GM18498 (cell line): ENCODE measurements around the gene CCNDBP1.
A peak's percentile ranks its signal among the peaks of the same experiment; 100 is the strongest.
"Not testable (repeated sequence)": the region's sequence is repeated elsewhere in the genome, so short reads cannot be mapped to it uniquely, and the experiment has no call there.

Source experiments
- ATAC-seq: cut with Tn5 transposase; IDR thresholded peaks from one replicate; pipeline ENCODE4 v1.9.1; 2021; ENCODE audit warnings: mild to moderate bottlenecking, moderate library complexity; ENCODE audit not compliant: unreplicated experiment

CCNDBP1 gene

GRCh38 chr15:43185157-43186002 lies at the start of gene CCNDBP1:
Gene CCNDBP1, plus strand, starts transcription at chr15:43185403. Its CDS starts 96 bp downstream, at chr15:43185499.
- peak; percentile 94 for ATAC-seq

GRCh38 chr15:43143203-43143941 lies 41.8 kb upstream of the CCNDBP1 start:
- ATAC-seq: no peak

GRCh38 chr15:43144512-43144911 lies 40.7 kb upstream of the CCNDBP1 start:
- ATAC-seq: no peak

GRCh38 chr15:43146184-43146583 lies 39.0 kb upstream of the CCNDBP1 start:
- no peak for ATAC-seq

- no peak for ATAC-seq
Measured at GRCh38 chr15:43150191-43150929, 34.8 kb upstream of the CCNDBP1 start.

- ATAC-seq: no peak
Measured at GRCh38 chr15:43151688-43152087, 33.5 kb upstream of the CCNDBP1 start.

- no peak for ATAC-seq
Measured at GRCh38 chr15:43153269-43153668, 31.9 kb upstream of the CCNDBP1 start.

- no peak for ATAC-seq
Measured at GRCh38 chr15:43165801-43166325, 19.3 kb upstream of the CCNDBP1 start.

- not testable (repeated sequence) for ATAC-seq
Measured at GRCh38 chr15:43167261-43167660, 17.9 kb upstream of the CCNDBP1 start.

GRCh38 chr15:43168192-43169107 lies 16.8 kb upstream of the CCNDBP1 start:
- no peak for ATAC-seq

GRCh38 chr15:43169888-43170287 lies 15.3 kb upstream of the CCNDBP1 start:
- no peak for ATAC-seq

- ATAC-seq: not testable (repeated sequence)
Measured at GRCh38 chr15:43175656-43176309, 9.4 kb upstream of the CCNDBP1 start.

- not testable (repeated sequence) for ATAC-seq
Measured at GRCh38 chr15:43177147-43177546, 8.1 kb upstream of the CCNDBP1 start.

- no peak for ATAC-seq
Measured at GRCh38 chr15:43183270-43183669, 1.9 kb upstream of the CCNDBP1 start.

- no peak for ATAC-seq
Measured at GRCh38 chr15:43184407-43185124, 637 bp upstream of the CCNDBP1 start.

GRCh38 chr15:43186003-43186353 lies 775 bp downstream of the CCNDBP1 start:
- ATAC-seq: peak; percentile 18

- no peak for ATAC-seq
Measured at GRCh38 chr15:43187544-43188155, 2.4 kb downstream of the CCNDBP1 start.

- no peak for ATAC-seq
Measured at GRCh38 chr15:43189296-43189695, 4.1 kb downstream of the CCNDBP1 start.
